HG02610 (cell line): ENCODE data around the gene LMOD2.

Source experiments
- ATAC-seq: cut with Tn5 transposase; IDR thresholded peaks from one replicate; pipeline ENCODE4 v1.9.1; 2021; ENCODE audit warnings: mild to moderate bottlenecking, moderate library complexity; ENCODE audit not compliant: unreplicated experiment

Gene LMOD2

DNA sequence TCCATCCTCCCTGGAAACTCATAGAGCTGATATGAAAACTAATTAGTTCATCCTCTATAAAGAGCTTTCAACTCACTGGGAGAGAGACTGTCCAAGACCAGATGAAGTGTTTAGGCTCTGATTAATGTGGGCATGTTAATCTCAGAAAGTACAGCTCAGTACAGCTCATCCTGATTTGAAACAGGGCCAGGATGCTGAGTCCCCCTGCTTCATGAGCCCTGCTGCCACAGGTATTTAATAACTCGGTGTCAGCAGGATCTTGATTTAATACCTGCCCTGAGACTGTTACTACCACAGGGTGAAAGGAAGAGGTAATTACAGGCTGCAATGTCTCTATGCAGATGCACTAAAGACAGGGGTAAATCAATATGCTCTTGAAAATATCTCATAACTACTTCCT lies 10.8 kb downstream of the LMOD2 start:
- ATAC-seq, result no peak

DNA sequence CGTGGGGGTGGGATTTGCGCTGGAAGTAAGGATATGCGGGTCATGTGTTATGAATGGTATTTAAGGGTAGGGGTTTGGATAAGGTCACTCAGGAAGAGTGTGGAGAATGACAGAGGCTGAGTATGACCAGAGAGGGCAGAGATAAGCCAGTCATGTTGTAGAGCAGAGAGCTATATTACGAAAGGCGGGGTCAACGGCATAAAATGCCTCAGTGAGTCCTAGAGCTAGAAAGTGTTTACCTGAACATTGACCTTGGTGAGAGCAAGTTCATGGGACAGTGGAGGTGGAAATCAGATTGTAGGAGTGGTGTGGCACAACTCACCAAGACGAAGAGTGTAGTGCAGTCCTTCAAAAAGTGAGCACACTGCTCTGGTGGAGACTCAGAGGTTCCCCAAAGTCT lies 13.8 kb downstream of the LMOD2 start:
- ATAC-seq, result no peak

DNA sequence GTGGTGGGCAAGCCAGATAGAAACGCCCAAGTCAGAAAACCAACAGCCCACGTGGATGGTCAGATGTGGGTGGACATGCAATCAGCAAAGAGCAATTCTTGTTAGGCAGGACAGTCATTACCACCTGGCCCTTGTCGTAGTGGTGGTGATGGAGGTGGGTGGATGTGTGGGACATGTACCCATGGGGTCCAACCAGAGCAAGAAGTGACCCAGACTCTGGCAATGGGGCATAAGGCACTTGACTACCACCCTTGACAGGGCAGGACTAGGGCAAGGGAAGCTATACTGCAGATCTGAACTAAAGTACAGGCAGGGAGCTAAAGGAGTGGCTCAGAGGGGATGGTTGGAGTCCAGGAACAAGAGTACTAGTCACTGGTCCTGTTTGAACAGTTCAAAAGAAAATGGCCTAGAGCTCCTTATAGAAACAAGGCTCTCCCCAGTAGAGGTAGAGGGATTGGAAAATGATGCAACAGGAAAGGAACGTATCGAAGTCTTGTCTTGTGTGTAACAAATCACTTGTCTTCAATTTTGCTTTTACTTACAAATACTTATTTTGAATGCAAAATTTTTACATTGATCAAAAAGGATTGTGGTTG lies 17.6 kb downstream of the LMOD2 start:
- ATAC-seq, result no peak

DNA sequence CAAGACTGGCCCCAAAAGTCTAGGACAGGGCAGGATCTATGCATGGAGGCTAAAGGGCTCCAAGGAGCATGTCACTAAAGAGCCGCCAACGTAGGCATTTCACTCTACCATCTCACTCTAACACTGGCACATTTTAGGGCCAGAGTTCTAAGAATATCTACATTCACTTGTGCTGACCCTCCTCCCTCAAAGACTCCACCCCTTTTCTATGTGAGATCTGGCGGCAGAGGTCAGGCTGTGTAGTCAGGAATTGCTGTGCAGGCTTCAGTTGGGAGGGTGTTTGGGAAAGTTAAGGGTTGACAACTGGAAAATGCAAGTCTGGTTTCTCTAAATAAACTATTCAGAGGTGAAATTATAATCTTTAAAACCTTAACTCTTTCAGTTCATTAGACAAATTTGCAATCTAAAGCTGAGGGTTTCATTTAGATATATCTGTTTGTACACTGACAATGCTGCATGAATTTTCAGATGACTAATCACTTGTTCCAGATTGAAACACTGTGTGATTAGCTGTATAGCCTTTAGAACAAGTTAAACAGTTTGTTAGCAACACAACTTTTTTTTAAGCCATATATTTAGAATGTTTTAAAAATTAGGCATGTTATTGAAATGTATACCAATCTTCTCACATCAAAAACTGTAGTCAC lies 18.2 kb downstream of the LMOD2 start:
- no peak for ATAC-seq

DNA sequence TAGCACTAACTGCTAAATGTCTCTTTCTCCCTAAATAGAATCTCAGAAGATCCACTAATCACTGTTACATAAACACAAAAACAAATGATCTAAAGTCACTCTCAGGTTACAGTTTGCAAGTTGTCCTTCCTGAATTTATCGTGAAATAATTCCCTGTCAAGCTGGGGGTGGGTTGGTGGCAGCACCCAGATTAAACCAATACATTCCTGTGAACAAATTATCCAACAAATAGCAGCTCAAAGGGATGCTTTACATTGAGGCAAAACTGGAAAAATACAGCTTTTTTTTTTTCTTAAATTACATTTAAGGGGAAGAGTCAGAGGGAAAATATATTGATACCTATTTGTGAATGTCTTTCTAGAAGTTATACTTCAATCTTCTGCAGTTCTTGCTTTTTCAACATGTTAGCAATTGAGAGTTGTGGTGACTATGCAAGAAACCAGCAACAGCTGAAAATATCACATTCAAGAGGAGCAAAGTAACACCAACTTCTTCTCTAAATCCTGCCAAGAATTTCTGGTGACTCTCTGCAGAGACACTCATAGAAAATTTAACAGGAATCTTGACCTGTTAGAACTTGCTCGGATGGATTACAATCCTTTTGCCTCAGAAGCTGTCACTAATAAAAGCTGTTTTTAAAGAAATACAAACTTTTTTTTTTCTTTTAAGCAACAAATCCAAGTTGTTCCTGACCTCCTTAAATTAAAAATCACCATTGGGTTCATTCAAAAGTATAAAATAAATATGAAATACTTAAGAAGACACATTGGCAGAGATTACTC lies 18.9 kb downstream of the LMOD2 start:
- no peak for ATAC-seq

DNA sequence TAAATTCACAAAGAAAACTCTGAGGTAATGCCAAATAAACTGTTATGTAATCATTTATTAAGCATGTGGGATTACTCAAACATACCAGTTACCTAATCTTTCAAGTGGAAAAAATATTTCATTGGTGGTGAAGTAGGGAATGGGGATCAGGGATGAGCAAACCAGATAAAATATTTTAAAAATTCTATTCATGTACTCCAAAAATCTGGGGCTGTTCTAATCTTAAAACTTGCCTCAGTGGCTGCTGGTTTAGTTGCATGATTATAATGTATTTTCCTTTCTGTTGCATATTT lies 19.5 kb downstream of the LMOD2 start:
- no peak for ATAC-seq

DNA sequence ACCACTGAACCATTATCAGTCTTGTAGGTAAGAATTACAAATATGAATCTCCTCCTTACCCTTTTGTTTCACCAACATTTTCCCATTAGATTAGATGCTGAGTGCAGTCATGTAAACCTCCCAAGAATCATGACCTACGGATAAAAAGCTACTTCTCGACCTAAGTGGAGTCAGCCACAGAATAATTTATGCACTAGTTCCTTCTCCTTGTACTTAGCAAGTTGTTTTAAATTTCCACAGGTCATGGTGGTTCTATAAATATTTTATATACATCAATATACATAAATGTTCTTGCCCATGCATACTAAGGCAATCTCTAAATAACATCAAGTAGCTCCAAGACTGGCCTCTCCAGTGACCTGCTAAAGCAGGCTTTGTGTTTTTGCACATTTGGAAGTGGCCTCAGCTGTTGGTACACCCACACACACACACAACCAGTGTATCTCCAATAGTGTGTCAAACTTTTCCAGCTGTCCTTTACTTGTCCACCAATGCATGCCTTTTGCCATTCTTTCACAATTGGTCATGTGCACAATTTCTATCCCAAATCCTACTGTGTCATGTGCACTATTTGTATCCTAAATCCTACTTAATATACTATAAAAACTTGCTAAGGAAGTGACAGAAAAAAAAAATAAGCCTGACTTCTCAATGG lies 21.5 kb downstream of the LMOD2 start:
- no peak for ATAC-seq

DNA sequence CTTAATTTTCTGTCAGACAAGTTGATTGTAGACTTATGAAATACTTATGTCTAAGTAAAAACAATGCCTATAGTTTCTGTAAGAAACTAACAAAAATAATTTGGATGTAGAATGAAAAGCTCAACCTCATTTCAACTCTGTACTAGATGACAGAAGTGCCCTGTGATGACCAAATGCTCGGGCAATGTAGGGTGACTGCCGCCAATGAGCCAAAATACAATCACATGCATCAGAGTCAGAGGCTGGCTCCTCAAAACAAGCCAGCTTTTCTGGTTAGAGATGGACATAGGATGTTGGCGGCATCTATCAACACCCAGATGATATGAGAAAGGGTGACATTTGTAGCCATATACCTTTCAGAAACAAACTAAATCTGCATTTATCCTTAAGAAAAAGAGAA lies 23.9 kb downstream of the LMOD2 start:
- no peak for ATAC-seq

DNA sequence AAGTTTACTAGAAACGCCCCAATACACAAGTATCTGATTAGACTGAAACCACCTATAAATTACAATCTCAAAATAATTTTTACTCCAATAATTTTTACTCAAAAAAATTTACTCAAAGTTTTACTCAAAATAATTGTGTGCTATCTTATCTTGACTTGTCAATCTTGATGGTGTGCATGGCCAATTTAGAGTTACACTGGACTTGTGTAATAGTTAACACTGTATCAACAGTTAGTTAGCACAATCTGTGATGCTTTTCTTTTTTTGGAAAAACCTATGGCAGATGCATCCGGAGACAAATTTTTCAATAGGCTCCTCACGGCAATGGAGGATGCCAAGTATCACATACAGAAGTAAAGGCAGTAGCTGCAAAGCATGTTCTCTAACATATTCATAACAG lies 24.9 kb downstream of the LMOD2 start:
- ATAC-seq, result no peak

DNA sequence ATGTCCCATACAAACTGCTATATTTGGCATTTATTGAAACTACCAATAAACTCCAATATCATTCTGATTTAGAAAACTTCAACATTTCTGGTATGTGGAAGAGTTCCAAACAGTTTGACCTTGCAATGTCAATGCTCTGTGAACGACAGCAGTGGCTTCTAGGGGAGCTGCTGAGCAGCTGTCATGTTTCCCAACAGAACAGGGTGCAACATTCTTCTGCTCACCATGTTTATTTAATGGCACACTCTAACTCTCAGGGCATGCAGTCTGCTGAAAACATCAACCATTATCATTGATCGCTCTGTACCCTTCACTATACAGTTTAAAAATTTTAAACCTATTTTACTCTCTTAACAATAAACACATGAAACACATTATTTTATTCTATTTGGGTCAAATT lies 25.9 kb downstream of the LMOD2 start:
- no peak for ATAC-seq

DNA sequence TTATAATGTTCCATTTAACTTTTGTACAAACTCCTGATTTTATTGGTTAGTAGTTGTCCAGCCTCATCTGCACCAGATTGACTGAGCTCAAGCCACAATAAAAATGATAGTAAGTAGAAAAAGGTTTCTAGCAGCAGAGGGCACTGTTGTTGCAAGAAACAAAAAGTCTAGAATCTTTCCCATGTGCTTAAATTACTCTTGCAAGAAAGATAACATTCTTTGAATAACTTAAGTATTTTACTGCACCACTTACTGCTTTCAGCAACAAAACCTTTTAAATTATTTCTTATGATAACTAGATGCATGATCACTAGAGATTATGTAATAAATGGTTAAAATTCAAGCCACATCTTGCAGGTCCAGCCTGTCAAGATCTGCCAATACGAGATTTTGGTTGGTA lies 27.0 kb downstream of the LMOD2 start:
- peak; percentile 71 for ATAC-seq

DNA sequence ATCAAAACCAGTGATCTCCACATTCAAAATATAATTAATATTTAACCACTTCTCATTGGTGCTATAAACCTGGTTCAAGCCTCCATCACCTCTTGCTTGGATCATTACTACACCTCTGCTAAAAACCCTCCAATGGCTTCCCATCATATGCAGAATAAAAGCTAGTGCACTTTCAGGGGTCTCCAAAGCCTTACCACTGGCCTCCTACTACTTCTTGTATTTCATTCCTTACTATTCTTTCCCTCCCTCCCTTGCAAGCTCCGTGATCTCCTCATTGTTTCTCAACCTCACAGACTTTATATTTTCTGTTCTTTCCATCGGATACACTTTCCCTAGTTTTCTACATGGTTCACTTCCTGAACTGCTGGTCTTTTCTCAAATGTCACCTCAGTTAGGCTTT lies 31.5 kb downstream of the LMOD2 start:
- no peak for ATAC-seq

DNA sequence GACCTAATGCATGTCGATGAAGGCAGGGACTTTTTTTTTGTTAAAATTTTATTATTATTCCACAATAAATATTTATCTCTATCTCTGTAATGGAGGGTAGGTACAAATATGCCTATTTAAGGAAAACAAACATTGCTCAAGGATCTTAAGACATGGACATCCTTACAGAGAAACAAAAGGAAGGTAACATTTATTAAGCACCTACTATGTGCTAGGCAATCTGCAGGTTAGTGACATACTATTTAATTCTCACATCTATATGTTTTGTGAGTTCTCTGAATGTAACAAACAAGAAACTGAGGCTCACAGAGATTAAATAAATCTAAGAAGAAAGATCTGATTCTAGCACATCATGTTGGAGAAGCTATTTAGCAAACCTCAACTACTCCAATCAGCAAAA lies 32.1 kb downstream of the LMOD2 start:
- no peak for ATAC-seq

DNA sequence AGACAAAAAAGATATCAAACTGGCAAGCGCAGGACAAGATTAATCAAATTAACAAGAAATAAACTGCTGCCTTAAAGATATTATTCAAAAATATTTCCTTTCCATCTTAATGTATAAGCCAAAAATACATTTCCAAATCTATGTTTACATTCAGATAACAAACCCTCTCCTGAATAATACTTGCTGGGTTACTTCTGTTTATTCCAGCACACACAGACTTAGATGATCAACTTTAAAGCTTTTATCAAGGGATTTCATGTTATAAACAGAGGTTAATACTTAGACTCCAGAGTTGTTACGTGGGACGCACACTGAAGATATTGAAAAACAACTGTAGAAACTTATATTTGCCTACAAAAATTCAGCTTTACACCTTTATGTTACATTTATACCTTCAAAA lies 33.6 kb downstream of the LMOD2 start:
- no peak for ATAC-seq

DNA sequence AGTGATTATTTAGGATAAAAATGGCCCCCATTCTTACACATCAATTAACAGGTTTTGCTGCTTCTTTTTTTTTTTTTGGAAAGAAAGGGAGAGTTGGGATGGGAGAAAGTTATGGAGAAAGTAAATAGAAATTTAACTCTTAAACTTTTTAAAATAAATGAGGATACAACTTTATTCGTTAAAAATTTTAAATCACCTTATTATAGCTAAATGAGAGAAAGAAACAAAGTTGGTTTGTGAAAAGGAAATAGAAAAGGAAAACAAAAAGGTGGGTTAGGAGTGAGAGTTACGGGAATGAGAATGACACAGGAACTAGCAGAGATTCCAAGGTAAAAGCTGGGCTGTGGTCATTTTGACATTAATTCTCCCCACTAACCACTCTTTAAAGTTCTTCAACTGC lies 34.9 kb downstream of the LMOD2 start:
- ATAC-seq, result no peak

DNA sequence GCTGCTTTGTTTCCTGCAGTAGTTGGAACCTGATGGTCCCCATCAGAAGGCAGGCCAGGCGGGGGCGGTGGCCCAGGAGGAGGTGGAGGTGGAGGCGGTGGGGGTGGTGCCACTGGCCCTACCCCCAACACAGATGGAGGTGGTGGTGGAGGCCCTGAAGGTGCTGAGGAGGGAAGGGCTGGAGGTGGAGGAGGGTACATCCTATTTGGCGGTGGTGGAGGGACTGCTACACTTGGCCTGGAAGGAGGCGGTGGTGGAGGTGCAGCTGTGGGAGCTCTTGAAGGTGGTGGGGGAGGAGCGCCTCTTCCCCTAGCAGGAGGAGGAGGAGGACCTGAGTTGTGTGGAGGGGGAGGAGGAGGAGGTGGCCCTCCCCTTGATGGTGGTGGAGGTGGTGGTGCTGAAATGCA lies 36.8 kb downstream of the LMOD2 start:
- no peak for ATAC-seq

DNA sequence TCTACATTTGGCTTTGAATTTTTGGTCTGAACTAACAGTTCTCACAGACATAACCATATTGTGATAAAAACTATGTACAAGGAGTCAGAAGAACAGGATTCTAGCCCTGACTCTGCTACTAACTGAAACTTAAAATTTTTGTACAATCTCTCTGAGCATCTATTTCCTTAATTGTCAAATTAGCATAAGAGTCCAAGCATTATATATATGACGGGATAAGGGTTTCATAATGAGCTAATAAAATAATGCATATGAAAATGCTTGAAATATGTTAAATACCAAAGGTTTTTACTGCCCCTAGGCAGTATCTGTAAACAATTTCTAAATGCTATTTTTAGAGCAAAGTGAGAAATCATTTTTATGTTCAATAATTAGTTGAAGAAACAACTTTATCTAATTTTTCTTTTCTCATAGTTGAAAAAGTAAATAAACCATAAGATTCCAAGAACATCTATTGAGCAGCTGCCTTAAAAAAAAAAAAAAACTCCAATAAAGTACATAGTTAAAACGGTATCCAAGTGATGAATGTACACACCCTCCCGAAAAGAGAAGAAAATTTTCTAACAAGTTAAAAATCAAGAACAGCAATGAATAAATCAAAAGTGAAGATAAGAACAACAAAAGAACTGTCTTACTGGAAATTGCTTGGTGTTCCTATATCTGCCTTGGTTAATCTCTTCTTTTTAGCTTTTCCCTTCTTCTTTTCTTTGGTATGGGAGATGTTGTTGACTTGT lies 40.4 kb downstream of the LMOD2 start:
- ATAC-seq, result no peak

DNA sequence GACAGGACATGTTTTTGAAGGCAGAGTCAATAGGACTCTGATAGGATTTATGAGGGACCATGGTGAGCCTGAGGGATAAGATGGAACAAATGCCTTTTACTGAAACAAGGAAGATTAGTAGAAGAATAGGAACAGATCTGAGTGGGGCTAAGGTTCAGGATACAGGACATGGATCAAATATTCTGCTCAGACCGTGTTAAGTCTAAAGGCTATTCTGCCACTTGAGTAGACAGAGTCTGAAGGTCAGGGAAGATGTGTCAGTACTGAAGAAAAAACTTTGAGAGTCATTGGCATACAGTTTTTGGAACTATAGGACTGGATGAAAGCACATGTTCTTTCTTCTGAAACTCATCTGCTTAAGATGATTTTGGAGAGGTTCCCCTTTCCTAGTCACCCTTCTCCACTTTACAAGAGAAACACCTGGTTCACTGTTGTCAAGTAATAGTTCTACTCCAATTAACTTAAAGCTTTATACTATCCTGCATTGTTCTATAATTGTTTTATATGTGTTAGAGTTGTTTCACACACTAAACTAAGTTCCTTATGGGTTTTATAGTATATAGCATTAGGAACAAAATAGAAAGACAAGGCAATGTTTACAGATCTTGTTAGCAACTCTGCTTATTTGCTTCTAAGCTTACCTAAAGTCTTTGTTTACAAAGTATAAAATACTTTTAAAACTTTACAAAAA lies 49.7 kb downstream of the LMOD2 start:
- ATAC-seq, result no peak

DNA sequence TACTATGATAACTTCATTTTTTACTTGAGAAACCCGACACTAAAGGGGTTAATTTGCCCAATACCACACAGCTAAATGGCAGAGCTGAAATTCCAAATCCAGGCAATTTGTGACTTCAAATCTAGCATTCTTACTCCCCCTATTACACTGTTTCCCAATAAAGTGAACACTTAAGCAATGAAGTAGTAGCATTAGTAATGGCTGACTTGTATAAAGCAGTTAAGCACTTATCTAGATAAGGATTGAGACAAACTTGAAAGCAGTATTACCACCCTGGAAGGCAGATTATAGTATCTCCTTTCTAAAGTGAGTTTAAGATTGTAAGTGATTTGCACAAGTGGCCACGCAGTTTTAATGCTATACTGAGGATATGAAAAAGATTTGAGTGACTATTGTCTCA lies 53.9 kb downstream of the LMOD2 start:
- no peak for ATAC-seq

DNA sequence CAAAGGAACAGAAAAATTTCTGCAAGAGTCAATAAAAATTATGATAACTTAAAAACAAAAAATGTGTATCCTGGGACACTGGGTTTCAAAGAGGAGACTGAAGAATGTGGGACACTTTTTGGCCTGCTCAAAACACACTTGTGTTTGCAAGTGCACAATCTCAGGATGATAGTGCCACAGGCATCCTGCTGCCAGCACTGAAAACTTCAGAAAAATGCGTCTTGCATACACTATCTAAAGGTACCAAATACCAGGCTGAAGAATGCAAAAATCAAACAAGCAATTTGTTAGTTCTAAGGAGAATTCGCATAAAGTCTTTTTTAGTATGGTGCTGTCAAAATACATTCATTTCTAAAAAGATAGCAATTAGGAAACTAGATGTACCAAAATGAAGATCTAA lies 55.0 kb downstream of the LMOD2 start:
- ATAC-seq, result no peak

DNA sequence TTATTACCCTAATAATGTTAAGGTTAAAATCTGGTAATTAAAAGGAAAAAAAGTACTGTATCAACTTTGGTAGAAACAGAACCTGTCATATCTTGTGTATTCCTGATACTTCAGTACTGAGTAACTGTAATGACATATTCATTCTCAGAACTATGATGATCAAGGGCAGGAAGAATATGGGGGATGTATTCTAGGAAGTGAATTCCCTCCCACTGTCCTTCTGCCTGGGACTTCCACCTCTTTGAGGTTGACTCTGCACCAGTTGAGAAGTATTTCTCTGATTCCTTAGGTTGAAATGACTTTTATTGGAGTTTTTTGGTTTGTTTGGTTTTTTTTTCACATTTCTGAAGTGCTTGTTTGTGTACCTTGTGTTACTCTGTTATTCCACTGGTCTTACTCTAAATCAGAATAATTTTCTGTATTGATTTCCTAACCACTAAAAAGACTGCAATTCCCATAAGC lies 56.2 kb downstream of the LMOD2 start:
- ATAC-seq, result peak; percentile 58
